HG03060 (cell line): ENCODE results near the gene TEN1.

Experiments used
- ATAC-seq: cut with Tn5 transposase; IDR thresholded peaks from one replicate; pipeline ENCODE4 v1.9.1; 2021; ENCODE audit warnings: low read depth, moderate number of reproducible peaks; ENCODE audit not compliant: unreplicated experiment

Gene TEN1

DNA sequence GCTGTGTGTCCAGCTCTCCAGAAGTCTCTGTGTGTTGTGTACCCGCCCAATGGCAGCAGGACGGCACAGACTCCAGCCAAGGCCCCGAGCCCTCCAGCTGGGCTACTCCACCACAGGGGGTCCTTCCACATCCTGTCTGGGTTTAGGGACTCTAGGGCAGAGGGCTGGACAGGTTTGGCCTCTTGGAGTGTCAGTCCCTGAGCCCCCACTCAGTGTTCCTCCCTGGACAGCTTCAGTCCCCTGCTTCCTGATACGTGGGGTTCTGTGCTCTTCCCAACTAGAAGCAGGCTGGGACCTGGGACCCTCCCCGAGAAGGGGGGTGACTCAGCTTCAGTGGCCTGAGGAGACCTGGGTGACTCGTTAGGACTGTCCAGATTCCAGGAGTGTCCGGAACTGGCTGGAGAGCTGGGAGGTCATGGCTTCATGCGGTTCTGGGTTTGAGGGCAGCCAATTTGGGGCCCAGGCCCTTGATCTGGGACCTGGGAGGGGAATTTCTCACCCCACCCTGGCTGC lies 25.8 kb downstream of the TEN1 start:
- ATAC-seq = no peak

GRCh38 chr17:76005263-76006149 lies 26.5 kb downstream of the TEN1 start:
- no peak for ATAC-seq

GRCh38 chr17:76007131-76007849 lies 28.2 kb downstream of the TEN1 start:
- ATAC-seq = no peak

- ATAC-seq = no peak
Measured at GRCh38 chr17:76007850-76008165, 28.8 kb downstream of the TEN1 start.

DNA sequence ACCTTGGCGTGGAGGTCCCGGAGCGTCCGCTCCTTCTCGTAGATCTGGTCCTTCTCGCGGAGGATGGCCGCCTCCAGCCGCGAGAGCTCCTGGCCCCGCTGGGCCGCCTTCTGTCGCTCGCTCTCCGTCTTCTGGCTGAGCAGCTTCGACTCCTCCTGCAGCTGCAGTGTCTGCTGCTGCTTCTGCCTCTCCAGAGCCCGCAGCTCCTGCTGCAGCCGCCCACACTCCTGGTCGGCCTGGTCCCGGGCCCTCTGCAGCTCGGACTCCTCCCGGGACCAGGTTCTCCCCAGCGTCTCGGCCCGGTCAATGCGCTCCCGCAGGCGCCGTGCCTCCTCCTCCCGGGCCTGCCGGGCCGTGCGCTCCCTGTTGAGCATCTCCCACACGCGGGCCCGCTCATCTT lies 29.2 kb downstream of the TEN1 start:
- ATAC-seq = no peak

DNA sequence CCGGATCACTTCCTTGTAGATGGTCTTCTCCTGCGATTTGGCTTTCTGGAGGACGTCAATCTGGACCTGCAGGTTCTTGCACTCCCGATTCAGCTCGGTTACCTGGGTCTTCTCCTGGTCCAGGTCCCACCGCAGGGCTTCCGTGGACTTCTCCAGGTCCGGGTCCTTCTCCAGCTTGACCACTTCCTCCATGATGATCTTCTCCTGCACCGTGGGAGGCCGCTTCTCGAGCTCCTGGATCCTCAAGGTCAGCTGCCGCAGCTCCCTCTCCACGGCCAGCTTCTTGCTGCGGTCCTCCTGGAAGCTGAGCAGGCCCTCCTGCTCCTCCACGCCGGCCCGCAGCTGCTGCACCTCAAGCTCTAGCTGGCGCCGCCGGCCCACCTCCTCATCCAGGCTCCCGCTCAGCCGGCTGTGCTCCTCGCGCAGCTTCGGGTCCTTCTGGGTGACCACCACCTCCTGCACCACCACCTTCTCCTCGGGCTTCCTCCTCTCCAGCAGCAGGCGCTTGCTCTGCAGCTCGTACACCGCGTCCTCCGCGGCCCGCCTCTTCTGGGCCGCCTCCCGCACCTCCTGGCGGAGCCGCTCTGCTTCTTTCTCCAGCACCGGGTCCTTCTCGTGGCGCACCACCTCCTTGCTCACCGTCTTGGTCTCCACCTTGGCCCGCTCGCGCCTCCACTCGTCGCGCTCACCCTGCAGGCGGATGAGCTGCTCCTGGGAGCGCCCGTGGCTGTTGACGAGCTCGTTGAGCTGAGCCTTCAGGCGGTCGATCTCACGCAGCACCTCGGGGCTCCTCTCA lies 29.8 kb downstream of the TEN1 start:
- no peak for ATAC-seq

DNA sequence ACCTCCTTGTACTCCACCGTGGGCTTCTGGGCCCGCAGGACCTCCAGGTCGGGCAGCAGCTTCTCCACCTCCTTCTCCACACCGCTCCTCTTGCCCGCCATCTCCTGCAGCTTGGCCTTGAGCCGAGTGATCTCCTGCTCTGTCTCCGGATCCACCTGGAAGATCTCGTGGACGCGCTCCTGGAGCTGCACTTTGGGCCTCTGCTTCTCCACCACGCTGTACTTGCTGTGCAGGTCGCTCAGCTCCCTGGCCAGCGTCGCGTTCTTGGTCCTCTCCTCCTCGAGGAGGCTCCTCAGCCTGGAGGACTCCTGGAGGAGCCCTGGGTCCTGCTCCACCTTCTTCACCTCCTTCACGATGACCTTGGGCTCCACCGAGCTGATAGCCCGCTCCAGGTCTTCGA lies 30.4 kb downstream of the TEN1 start:
- ATAC-seq = no peak

- ATAC-seq = no peak
Measured at GRCh38 chr17:76009969-76010661, 31.1 kb downstream of the TEN1 start.

DNA sequence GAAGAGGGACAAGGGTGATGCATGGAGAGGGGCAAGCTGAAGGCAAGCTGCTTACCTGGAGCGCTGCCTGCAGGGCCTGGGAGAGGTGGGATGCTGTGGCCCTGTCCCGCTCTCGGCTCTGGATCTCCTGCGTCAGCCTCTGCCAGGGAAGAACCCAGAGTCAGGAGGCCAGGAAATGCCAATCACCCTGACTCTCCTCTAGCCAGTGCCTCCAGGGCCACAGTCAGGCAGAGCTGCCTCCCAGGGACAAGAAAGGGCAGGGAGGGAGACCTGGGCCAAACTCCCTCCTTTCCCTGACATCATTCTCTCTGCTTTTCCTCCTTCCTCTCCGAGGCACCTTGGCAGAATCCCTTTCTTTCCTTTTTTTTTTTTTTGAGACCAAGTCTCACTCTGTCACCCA lies 32.9 kb downstream of the TEN1 start:
- no peak for ATAC-seq

DNA sequence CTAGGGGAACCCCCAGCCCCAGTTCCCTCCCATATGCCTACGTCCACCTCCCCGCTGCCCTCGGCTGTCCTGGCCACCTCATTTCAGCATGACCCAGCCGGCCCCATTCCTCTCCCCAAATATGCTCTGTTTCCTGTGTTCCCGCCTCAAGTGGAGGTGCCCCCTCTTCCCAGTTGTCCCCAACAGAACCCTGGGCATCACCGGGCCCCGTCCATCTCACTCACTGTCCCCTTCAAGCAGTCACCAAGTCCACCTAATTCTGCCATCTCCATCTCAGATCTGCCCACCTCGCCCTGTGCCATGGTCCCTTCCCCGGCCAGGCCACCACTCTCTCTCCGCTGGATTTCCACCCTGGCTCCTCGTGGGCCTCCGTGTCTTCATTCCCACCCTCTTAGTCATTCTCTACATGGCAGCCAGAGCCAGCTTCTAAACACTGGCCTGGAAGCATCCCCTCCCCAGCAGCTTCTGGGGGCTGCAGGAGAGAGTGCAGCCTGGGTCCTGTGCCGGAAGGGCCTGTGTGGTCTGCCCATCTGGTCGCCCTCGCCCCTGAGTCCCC lies 34.4 kb downstream of the TEN1 start:
- no peak for ATAC-seq

GRCh38 chr17:76014100-76014924 lies 35.3 kb downstream of the TEN1 start:
- ATAC-seq = no peak

DNA sequence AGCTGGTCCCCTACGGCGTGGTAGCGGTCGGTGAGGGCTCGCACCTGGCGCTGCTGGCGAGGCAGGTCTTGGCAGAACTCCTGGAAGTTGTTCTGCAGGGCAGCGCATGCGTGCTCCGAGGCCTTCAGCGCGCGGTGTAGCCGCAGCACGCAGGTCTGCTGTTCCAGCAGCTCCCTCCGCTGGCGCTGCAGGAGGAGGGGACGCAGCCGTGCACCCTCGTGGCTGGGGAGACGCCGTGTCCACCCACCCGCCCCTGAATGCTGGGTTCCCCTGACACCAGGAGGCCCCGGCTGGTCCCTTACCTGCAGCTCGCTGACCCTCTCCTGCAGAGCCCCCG lies 35.9 kb downstream of the TEN1 start:
- no peak for ATAC-seq

- no peak for ATAC-seq
Measured at GRCh38 chr17:76017481-76018339, 38.7 kb downstream of the TEN1 start.

GRCh38 chr17:76018340-76018680 lies 39.3 kb downstream of the TEN1 start:
- no peak for ATAC-seq

DNA sequence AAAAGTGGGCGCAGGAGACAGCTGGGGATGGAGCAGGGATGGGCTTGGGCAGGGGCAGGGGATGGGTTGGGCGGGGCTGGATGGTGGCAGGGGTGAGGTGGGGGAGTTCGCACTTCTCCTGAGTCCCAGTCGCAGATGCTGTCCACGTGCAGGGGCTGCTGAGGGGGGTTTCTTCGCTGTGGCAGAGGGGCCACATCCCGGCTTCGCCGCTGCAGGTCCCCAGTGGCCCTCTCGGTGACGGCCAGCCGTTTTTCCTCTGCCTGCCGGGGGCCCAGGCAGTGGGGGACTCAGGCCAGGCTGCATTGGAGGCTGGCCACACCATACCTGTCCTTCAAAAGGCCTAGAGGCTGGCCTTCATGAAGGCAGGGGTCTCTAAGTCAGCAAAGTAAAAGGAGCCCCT lies 39.8 kb downstream of the TEN1 start:
- no peak for ATAC-seq

DNA sequence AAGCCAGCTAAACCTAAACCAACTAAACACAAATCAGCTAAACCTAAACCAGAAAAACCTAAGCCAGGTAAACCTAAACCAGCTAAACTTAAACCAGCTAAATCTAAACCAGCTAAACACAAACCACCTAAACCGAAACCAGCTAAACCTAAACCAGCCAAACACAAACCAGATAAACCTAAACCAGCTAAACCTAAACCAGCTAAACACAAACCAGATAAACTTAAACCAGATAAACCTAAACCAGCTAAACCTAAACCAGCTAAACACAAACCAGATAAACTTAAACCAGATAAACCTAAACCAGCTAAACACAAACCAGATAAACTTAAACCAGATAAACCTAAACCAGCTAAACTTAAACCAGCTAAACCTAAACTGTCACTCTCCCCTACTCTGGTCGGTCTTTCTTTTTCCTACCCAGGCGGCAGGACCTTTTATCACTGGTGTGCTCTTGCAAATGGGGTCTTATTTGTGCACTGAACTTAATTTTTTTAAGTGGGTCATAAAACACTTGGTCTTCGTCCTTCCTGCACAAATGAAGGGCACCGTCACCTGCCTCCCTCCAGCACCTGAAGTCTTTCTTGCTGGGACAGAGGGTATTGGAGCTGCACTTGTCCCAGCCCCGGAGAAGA lies 40.9 kb downstream of the TEN1 start:
- no peak for ATAC-seq

DNA sequence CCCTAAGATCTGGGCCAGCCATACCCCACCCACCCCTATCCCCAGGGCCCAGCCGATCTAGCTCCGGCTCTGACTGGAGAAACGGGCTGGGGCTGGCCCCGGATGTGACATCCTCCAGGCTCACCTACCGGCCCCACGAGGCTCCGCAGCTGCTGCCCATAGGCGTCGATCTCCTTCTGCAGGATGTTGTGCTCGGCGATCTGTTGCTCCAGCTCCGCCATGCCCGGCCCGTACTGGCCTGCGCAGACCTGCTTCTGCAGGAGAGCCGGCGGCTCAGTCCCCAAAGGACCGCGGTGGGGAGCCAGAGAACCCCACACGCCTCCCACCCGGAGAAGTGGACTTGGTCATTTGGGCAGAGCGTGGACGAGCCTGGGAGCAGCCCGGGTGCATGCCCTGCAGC lies 43.2 kb downstream of the TEN1 start:
- ATAC-seq = no peak
